HEK293T (cell line): ENCODE measurements around the gene WWOX.

Experiments used
- BHLHE40 ChIP-seq: fragments of 450-650 bp; IDR thresholded peaks from 2 replicates; pipeline ENCODE4 v1.6.1; 2016; ENCODE audit warnings: mild to moderate bottlenecking, moderate library complexity, borderline replicate concordance
- ELF4 ChIP-seq: fragments of 450-650 bp; IDR thresholded peaks from 2 replicates; pipeline ENCODE4 v1.6.1; 2017; ENCODE audit warnings: antibody characterized with exemption
- SP1 ChIP-seq: fragments of 450-650 bp; IDR thresholded peaks from 2 replicates; pipeline ENCODE4 v1.6.1; 2017
- SUZ12 ChIP-seq: fragments of 450-650 bp; IDR thresholded peaks from 2 replicates; pipeline ENCODE4 v1.6.1; 2016; ENCODE audit warnings: mild to moderate bottlenecking
- ZNF384 ChIP-seq: fragments of 450-650 bp; IDR thresholded peaks from 2 replicates; pipeline ENCODE4 v1.6.1; 2016

GRCh38 chr16:79079656-79080420 lies 980.4 kb downstream of the WWOX start:
- TF ChIP-seq BHLHE40: no peak
- TF ChIP-seq SUZ12: no peak
- TF ChIP-seq SP1: no peak
- TF ChIP-seq ZNF384: no peak
- TF ChIP-seq ELF4: no peak
